Measurements from ENCODE around the gene OR9K2.
"Not testable (repeated sequence)": the region's sequence is repeated elsewhere in the genome, so short reads cannot be mapped to it uniquely, and the experiment has no call there.

The OR9K2 gene

GRCh38 chr12:55126106-55126505 lies at the start of gene OR9K2:
OR9K2 (plus strand) TSS chr12:55126406; CDS start chr12:55129835, 3,429 bp downstream.
- Histone ChIP-seq H3K4me3 (ENCODE audit: low read length) (no peak within 1 kb of the TSS), H3K27me3 (ENCODE audit: control insufficient read depth, insufficient read depth, low read length) (no peaks in the 10 kb centered on the region), H3K27ac (ENCODE audit: low read length) (no peak within 1 kb of the TSS), H3K9ac (ENCODE audit: low read length) (no peak within 1 kb of the TSS), H3K36me3 (ENCODE audit: control insufficient read depth, low read depth, low read length) (no peaks in the 10 kb centered on the region), H3K4me1 (ENCODE audit: control insufficient read depth, low read depth, low read length) (no peaks in the 10 kb centered on the region), H3K9me3 (ENCODE audit: control insufficient read depth, low read depth, low read length) (no peaks in the 10 kb centered on the region)

- no peaks in the 10 kb centered on the region for H3K9me3 ChIP-seq (ENCODE audit: control insufficient read depth, low read depth, low read length)
- H3K9ac ChIP-seq (ENCODE audit: low read length) = no peak overlapping the region
- H3K4me3 ChIP-seq (ENCODE audit: low read length) = no peak overlapping the region
- no peak overlapping the region for H3K27ac ChIP-seq (ENCODE audit: low read length)
- H3K4me1 ChIP-seq (ENCODE audit: control insufficient read depth, low read depth, low read length) = no peaks in the 10 kb centered on the region
- no peaks in the 10 kb centered on the region for H3K36me3 ChIP-seq (ENCODE audit: control insufficient read depth, low read depth, low read length)
- H3K27me3 ChIP-seq (ENCODE audit: control insufficient read depth, insufficient read depth, low read length) = no peaks in the 10 kb centered on the region
Measured at GRCh38 chr12:55092579-55092978, 33.6 kb upstream of the OR9K2 start.

- no peaks in the 10 kb centered on the region for H3K27me3 ChIP-seq (ENCODE audit: control insufficient read depth, insufficient read depth, low read length)
- no peak overlapping the region for H3K4me3 ChIP-seq (ENCODE audit: low read length)
- H3K4me1 ChIP-seq (ENCODE audit: control insufficient read depth, low read depth, low read length) = no peaks in the 10 kb centered on the region
- no peaks in the 10 kb centered on the region for H3K36me3 ChIP-seq (ENCODE audit: control insufficient read depth, low read depth, low read length)
- H3K9ac ChIP-seq (ENCODE audit: low read length) = no peak overlapping the region
- no peak overlapping the region for H3K27ac ChIP-seq (ENCODE audit: low read length)
- no peaks in the 10 kb centered on the region for H3K9me3 ChIP-seq (ENCODE audit: control insufficient read depth, low read depth, low read length)
Measured at GRCh38 chr12:55112378-55112875, 13.8 kb upstream of the OR9K2 start.

- no peaks in the 10 kb centered on the region for H3K27me3 ChIP-seq (ENCODE audit: control insufficient read depth, insufficient read depth, low read length)
- no peaks in the 10 kb centered on the region for H3K36me3 ChIP-seq (ENCODE audit: control insufficient read depth, low read depth, low read length)
Measured at GRCh38 chr12:55116152-55116551, 10.1 kb upstream of the OR9K2 start.

GRCh38 chr12:55132816-55133215 lies 6.6 kb downstream of the OR9K2 start:
- Histone ChIP-seq H3K27me3 (ENCODE audit: control insufficient read depth, insufficient read depth, low read length) (no peaks in the 10 kb centered on the region), H3K36me3 (ENCODE audit: control insufficient read depth, low read depth, low read length) (no peaks in the 10 kb centered on the region), H3K4me3 (ENCODE audit: low read length) (no peak overlapping the region), H3K4me1 (ENCODE audit: control insufficient read depth, low read depth, low read length) (no peaks in the 10 kb centered on the region), H3K9ac (ENCODE audit: low read length) (no peak overlapping the region), H3K9me3 (ENCODE audit: control insufficient read depth, low read depth, low read length) (no peaks in the 10 kb centered on the region), H3K27ac (ENCODE audit: low read length) (no peak overlapping the region)

More at GRCh38 chr12:55116152-55116551, 10.1 kb upstream of the OR9K2 start:
- no peaks in the 10 kb centered on the region for H3K9me3 ChIP-seq (ENCODE audit: control insufficient read depth, low read depth, low read length)
- no peak overlapping the region for H3K4me3 ChIP-seq (ENCODE audit: low read length)
- no peak overlapping the region for H3K27ac ChIP-seq (ENCODE audit: low read length)
- H3K9ac ChIP-seq (ENCODE audit: low read length) = no peak overlapping the region
- no peaks in the 10 kb centered on the region for H3K4me1 ChIP-seq (ENCODE audit: control insufficient read depth, low read depth, low read length)

- Histone ChIP-seq H3K9me3 (ENCODE audit: control insufficient read depth, low read depth, low read length) (no peaks in the 10 kb centered on the region), H3K27ac (ENCODE audit: low read length) (no peak overlapping the region), H3K36me3 (ENCODE audit: control insufficient read depth, low read depth, low read length) (no peaks in the 10 kb centered on the region), H3K4me1 (ENCODE audit: control insufficient read depth, low read depth, low read length) (no peaks in the 10 kb centered on the region), H3K27me3 (ENCODE audit: control insufficient read depth, insufficient read depth, low read length) (no peaks in the 10 kb centered on the region), H3K9ac (ENCODE audit: low read length) (no peak overlapping the region), H3K4me3 (ENCODE audit: low read length) (no peak overlapping the region)
Measured at GRCh38 chr12:55142669-55143565, 16.7 kb downstream of the OR9K2 start.

- no peak overlapping the region for H3K27ac ChIP-seq (ENCODE audit: low read length)
- H3K4me3 ChIP-seq (ENCODE audit: low read length) = no peak overlapping the region
- H3K27me3 ChIP-seq (ENCODE audit: control insufficient read depth, insufficient read depth, low read length) = no peaks in the 10 kb centered on the region
- no peaks in the 10 kb centered on the region for H3K36me3 ChIP-seq (ENCODE audit: control insufficient read depth, low read depth, low read length)
- H3K9ac ChIP-seq (ENCODE audit: low read length) = no peak overlapping the region
- H3K4me1 ChIP-seq (ENCODE audit: control insufficient read depth, low read depth, low read length) = no peaks in the 10 kb centered on the region
- H3K9me3 ChIP-seq (ENCODE audit: control insufficient read depth, low read depth, low read length) = no peaks in the 10 kb centered on the region
Measured at GRCh38 chr12:55143566-55143870, 17.3 kb downstream of the OR9K2 start.

- H3K9ac ChIP-seq (ENCODE audit: low read length); H3K27me3 ChIP-seq (ENCODE audit: control insufficient read depth, insufficient read depth, low read length); H3K27ac ChIP-seq (ENCODE audit: low read length); H3K4me3 ChIP-seq (ENCODE audit: low read length); H3K9me3 ChIP-seq (ENCODE audit: control insufficient read depth, low read depth, low read length); H3K36me3 ChIP-seq (ENCODE audit: control insufficient read depth, low read depth, low read length); H3K4me1 ChIP-seq (ENCODE audit: control insufficient read depth, low read depth, low read length): not testable (repeated sequence)
Measured at GRCh38 chr12:55167010-55167640, 40.9 kb downstream of the OR9K2 start.

- Histone ChIP-seq H3K27me3 (ENCODE audit: control insufficient read depth, insufficient read depth, low read length) (no peaks in the 10 kb centered on the region), H3K36me3 (ENCODE audit: control insufficient read depth, low read depth, low read length) (no peaks in the 10 kb centered on the region), H3K9ac (ENCODE audit: low read length) (no peak overlapping the region), H3K4me3 (ENCODE audit: low read length) (no peak overlapping the region), H3K4me1 (ENCODE audit: control insufficient read depth, low read depth, low read length) (no peaks in the 10 kb centered on the region), H3K9me3 (ENCODE audit: control insufficient read depth, low read depth, low read length) (no peaks in the 10 kb centered on the region), H3K27ac (ENCODE audit: low read length) (no peak overlapping the region)
Measured at GRCh38 chr12:55171445-55171844, 45.2 kb downstream of the OR9K2 start.

- H3K9me3 ChIP-seq (ENCODE audit: control insufficient read depth, low read depth, low read length); H3K36me3 ChIP-seq (ENCODE audit: control insufficient read depth, low read depth, low read length); H3K4me3 ChIP-seq (ENCODE audit: low read length); H3K27me3 ChIP-seq (ENCODE audit: control insufficient read depth, insufficient read depth, low read length); H3K27ac ChIP-seq (ENCODE audit: low read length); H3K4me1 ChIP-seq (ENCODE audit: control insufficient read depth, low read depth, low read length); H3K9ac ChIP-seq (ENCODE audit: low read length): not testable (repeated sequence)
Measured at GRCh38 chr12:55171846-55172245, 45.6 kb downstream of the OR9K2 start.

GRCh38 chr12:55172686-55173085 lies 46.5 kb downstream of the OR9K2 start:
- Histone ChIP-seq H3K4me1 (ENCODE audit: control insufficient read depth, low read depth, low read length) (no peaks in the 10 kb centered on the region), H3K4me3 (ENCODE audit: low read length) (no peak overlapping the region), H3K9ac (ENCODE audit: low read length) (no peak overlapping the region), H3K27ac (ENCODE audit: low read length) (no peak overlapping the region), H3K36me3 (ENCODE audit: control insufficient read depth, low read depth, low read length) (no peaks in the 10 kb centered on the region), H3K9me3 (ENCODE audit: control insufficient read depth, low read depth, low read length) (no peaks in the 10 kb centered on the region), H3K27me3 (ENCODE audit: control insufficient read depth, insufficient read depth, low read length) (no peaks in the 10 kb centered on the region)

GRCh38 chr12:55173456-55173855 lies 47.2 kb downstream of the OR9K2 start:
- Histone ChIP-seq H3K9ac (ENCODE audit: low read length) (no peak overlapping the region), H3K27me3 (ENCODE audit: control insufficient read depth, insufficient read depth, low read length) (no peaks in the 10 kb centered on the region), H3K27ac (ENCODE audit: low read length) (no peak overlapping the region), H3K4me1 (ENCODE audit: control insufficient read depth, low read depth, low read length) (no peaks in the 10 kb centered on the region), H3K4me3 (ENCODE audit: low read length) (no peak overlapping the region), H3K36me3 (ENCODE audit: control insufficient read depth, low read depth, low read length) (no peaks in the 10 kb centered on the region), H3K9me3 (ENCODE audit: control insufficient read depth, low read depth, low read length) (no peaks in the 10 kb centered on the region)
